Transverse colon (tissue), 4 donors: ENCODE measurements around the gene TAPT1.

Experiments
- CTCF ChIP-seq, 5 experiments: fragments of 200-600 bp in 3 of 5; fragments of 450-650 bp in 2 of 5; sonication (generic) in 3 of 5; IDR thresholded peaks; 1 replicate in 2 of 5; 2 replicates in 3 of 5; pipeline ENCODE4 v1.5.1; 2016 to 2017; ENCODE audit warnings: antibody characterized with exemption in 5 of 5, inconsistent platforms in 3 of 5, mild to moderate bottlenecking in 2 of 5, moderate library complexity in 1 of 5
- EP300 ChIP-seq: sonication (generic); formaldehyde crosslinking; IDR thresholded peaks from one replicate; pipeline ENCODE4 v1.6.1; 2017; ENCODE audit warnings: antibody characterized with exemption, low read depth
- POLR2A ChIP-seq: fragments of 450-650 bp; IDR thresholded peaks from one replicate; pipeline ENCODE4 v1.6.1; 2016; ENCODE audit warnings: antibody characterized with exemption, mild to moderate bottlenecking, moderate library complexity
- POLR2AphosphoS5 ChIP-seq, 3 donors: sonication (generic); formaldehyde crosslinking; IDR thresholded peaks; one replicate each; pipeline ENCODE4 v1.6.1; 2016; ENCODE audit warnings: antibody characterized with exemption in 3 of 3

GRCh38 chr4:16222957-16223527, 3.2 kb downstream of the TAPT1 start:
- TF ChIP-seq POLR2A: no peak
- TF ChIP-seq CTCF (IDR thresholded peaks at IDR 0.05): no peak
- no peak for TF ChIP-seq EP300
- TF ChIP-seq POLR2AphosphoS5 (IDR thresholded peaks at IDR 0.05): no peak
